Esophagus mucosa (tissue), 1 donor: ENCODE measurements around the gene MOGAT3. TPM values are rescaled to one million over a fixed set of nuclear protein-coding genes. Genes with fewer than 3 reads are reported as not detected.
A peak's percentile ranks its signal among the peaks of the same experiment; 100 is the strongest.

Experiments used
- ATAC-seq: fragments of 200-7000 bp; cut with Tn5 transposase; one replicate; pipeline ENCODE4 v1.9.1; 2020
- total RNA-seq: library from RNA; stranded (reverse); gene quantifications from one replicate; pipeline ENCODE4 v1.2.4, GENCODE V29; 2023
- donor health status: DM: yes; HTN: yes; CAD: no.

MOGAT3 gene
- total RNA-seq, 1 donor from 2014 or later = not detected

DNA sequence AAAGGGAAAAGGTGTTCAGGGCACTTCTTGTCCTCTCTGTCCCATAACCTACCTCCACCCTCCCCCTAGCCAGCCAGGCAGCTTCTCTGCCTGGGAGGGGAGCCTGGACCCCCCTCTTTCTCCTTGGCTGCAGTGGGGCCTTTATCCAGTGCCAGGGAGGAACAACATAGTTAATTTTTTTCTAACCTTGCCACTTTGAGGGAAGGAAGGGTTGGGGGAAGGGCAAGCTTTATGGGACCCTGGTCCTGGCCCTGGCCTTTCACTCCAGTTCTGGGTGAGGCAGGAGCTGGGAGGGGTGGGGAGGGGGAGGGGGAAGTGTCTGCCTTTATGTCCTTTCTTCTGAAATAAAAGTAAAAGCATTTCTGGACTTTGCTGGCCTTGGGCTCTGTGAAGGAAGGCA is 39.9 kb downstream of the MOGAT3 start:
- ATAC-seq = no peak

DNA sequence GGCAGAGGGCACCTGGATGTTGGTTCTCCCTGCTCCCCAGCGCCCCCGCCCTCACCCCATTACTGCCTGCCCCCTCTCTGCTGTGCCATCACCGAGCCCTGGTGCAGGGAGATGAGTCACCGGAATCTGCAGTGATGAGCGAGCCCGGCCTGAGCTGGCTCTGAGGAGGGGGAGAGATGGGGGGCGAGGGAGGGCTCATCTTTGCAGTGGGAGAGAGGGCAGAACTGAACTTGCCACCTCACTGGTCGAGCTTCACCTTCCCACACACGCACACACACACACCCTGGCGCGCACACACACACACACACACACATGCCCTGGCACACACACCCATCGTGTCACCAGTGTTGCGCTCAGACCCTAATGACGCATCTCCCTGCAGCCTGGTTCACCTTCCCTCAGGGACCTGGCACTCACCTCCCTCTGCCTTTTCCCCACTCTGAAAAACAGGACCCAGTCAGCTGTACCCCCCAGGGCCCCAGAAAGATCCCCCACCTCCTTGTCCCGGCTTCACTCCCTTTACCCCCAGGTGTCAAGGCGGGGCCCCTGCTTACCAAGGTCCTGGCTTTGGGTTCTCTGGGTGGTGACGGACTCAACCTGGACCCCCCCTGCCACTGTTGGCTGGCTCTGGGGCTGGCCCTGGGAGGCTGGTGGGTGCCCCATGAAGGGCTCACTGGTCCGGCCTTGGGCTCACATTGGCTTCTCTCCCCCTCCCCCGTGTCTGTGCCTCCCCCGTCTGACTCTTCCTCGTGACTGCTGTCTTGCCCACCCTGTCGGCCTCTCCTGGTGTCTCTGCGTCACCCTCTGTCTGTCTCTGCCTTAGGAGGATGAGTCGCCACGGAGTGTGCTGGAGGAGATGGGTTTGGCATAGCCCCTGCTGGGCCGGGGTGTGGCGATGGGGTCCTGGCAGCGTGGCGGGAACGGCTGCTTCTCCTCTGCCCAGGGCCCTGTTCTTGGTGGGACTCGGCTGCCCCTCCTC is 40.9 kb downstream of the MOGAT3 start:
- no peak for ATAC-seq

- ATAC-seq = peak; percentile 56
Measured at GRCh38 chr7:101156866-101157589, 43.8 kb downstream of the MOGAT3 start.

GRCh38 chr7:101156277-101156676 is 44.6 kb downstream of the MOGAT3 start:
- no peak for ATAC-seq

DNA sequence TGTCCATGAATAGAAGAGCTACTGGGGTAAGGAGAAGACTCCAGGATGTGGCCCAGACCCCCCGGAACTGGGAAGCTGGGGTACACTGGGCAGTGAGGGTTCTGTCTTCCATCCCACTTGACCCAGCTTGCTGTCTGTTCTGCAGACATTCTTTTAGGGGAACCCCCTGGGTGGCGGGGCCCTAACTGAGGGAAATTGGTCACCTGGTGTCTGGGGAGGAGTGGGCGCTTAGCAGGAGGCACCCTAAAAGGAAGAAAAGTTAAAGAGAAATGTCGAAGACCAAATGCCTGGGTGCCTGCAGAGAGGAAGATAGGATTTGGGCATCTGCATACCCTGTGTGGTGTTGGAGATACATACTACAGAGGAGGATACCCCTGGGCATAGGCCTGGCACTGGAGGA is 45.5 kb downstream of the MOGAT3 start:
- ATAC-seq = no peak

- ATAC-seq = peak; percentile 58
Measured at GRCh38 chr7:101154693-101155102, 46.1 kb downstream of the MOGAT3 start.

DNA sequence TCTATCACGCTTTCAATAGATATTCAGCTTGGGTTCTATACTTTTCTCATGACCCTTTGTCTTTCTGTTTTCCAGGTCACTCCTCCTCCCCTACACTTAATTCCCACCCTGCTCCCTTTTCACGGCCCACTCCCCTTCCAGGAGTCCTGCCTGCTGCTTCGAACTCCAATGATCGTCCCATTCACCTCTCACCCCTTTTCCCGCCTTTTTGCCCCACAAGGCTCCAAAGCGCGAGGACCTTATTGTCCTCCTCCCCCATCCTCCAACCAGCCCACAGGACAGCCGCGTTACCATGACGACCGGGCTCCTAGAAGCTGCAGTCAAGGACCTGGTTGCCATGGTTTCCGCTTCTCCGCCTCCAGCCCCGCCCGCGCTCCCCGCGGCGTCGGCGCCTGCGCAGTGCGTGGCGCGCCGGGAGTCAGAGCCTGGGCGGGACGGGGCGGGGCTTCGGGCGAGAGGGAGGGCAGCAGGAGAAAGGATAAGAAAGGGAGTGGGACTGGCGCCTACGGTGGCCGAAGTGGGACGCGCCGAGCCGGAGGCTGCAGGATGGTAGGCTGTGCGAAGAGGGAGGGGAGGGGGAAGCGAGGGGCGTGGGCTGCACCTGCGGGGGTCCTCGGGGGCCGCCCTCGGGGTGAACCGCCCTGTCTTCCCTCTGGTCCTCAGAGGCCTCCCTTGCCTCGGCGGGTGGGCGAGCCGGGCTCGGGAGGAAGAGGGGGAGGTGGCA is 46.7 kb downstream of the MOGAT3 start, which contains the start of gene AP1S1:
TSS of gene AP1S1 (plus strand) at position 508 of the 724 bp plus-strand sequence. CDS start at position 547, 39 bp downstream.
- ATAC-seq = peak; percentile 95

DNA sequence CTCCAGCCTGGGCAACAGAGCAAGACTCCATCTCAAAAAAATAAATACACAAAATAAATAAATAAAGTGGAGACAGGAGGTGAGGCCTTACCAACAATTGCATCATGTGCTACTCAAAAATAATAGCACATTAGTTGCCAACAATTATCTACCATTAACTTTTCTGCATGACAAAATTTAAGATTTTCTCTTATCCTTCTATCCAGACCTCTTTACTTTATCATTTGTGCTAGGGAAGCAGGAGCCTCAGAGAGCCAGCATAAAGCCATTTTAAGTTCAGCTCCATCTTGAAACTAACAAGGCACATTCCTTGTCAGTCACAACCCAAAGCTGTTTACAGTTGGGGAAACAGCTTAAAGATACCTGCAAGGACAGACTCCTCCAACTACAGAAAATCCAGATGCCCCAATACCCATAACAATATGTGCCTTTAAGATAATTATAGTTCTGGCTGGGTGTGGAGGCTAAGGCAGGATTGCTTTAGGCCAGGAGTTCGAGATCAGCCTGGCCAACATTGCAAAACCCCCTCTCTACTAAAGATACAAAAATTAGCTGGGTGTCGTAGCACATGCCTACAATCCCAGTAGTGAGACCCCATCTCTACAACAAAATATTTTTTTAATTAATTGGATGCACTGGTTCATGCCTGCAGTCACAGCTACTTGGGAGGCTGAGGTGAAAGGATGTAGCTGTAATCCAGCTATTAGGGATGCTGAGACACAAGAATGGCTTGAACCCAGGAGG is 48.8 kb downstream of the MOGAT3 start:
- ATAC-seq = no peak

Other genes with a start within 250 kb of the MOGAT3 start
- gene MUC12, start 231.5 kb downstream of the MOGAT3 start, total RNA-seq = 0.16 TPM
- not detected for gene MUC17, start 181.0 kb downstream of the MOGAT3 start, total RNA-seq
- 14.3 TPM for gene TRIM56, start 115.6 kb downstream of the MOGAT3 start, total RNA-seq
- 5.3 TPM for gene SERPINE1, start 73.9 kb downstream of the MOGAT3 start, total RNA-seq
- 60.4 TPM for gene AP1S1, start 46.6 kb downstream of the MOGAT3 start, total RNA-seq
- not detected for gene VGF, start 35.5 kb downstream of the MOGAT3 start, total RNA-seq
- not detected for gene NAT16, start 20.7 kb downstream of the MOGAT3 start, total RNA-seq
- 10.6 TPM for gene PLOD3, start 16.5 kb upstream of the MOGAT3 start, total RNA-seq
- 53.8 TPM for gene ZNHIT1, start 17.1 kb upstream of the MOGAT3 start, total RNA-seq
- gene CLDN15, start 36.8 kb upstream of the MOGAT3 start, total RNA-seq = 2.9 TPM
- gene FIS1, start 44.0 kb upstream of the MOGAT3 start, total RNA-seq = 143 TPM
- gene IFT22, start 120.8 kb upstream of the MOGAT3 start, total RNA-seq = 10.4 TPM
- not detected for gene COL26A1, start 161.8 kb upstream of the MOGAT3 start, total RNA-seq